SJCRH30 (cell line): ENCODE measurements around the gene RNASE13. TPM values are rescaled to one million over a fixed set of nuclear protein-coding genes. Genes with fewer than 3 reads are reported as not detected.
"Not testable (repeated sequence)": the region's sequence is repeated elsewhere in the genome, so short reads cannot be mapped to it uniquely, and the experiment has no call there.

Experiments used
- DNase-seq, 2 experiments: peaks; one replicate each; pipeline ENCODE4 v3.0.0-alpha.2; 2015 to 2020
- H3K27ac ChIP-seq: fragments of 250-450 bp; sonication (Bioruptor Pico); 2 replicates; pipeline ENCODE4 v1.5.1; 2020; ENCODE audit warnings: mild to moderate bottlenecking, moderate library complexity
- H3K27me3 ChIP-seq: fragments of 250-450 bp; sonication (Bioruptor Pico); 2 replicates; pipeline ENCODE4 v1.5.1; 2020; ENCODE audit warnings: mild to moderate bottlenecking, moderate library complexity
- H3K36me3 ChIP-seq: fragments of 250-450 bp; sonication (Bioruptor Pico); 2 replicates; pipeline ENCODE4 v1.5.1; 2020; ENCODE audit warnings: mild to moderate bottlenecking, moderate library complexity
- H3K4me1 ChIP-seq: fragments of 250-450 bp; sonication (Bioruptor Pico); 2 replicates; pipeline ENCODE4 v1.5.1; 2020; ENCODE audit warnings: mild to moderate bottlenecking, moderate library complexity
- H3K4me3 ChIP-seq: fragments of 250-450 bp; sonication (Bioruptor Pico); 2 replicates; pipeline ENCODE4 v1.5.1; 2020; ENCODE audit warnings: mild to moderate bottlenecking, moderate library complexity
- H3K9me3 ChIP-seq: fragments of 250-450 bp; sonication (Bioruptor Pico); replicated peaks from 2 replicates; pipeline ENCODE4 v1.5.1; 2020; ENCODE audit warnings: mild to moderate bottlenecking, moderate library complexity
- total RNA-seq: library from RNA; depleted of rRNA; stranded (reverse); fragments of >200 nt; shearing (Covaris generic); gene quantifications from 2 replicates; pipeline ENCODE4 v1.2.3, GENCODE V29; 2014

The RNASE13 gene
- total RNA-seq, 1 experiment from 2014 or later, result not detected

GRCh38 chr14:21040941-21041340 is 6.3 kb upstream of the RNASE13 start:
- H3K27me3 ChIP-seq, H3K27ac ChIP-seq, H3K36me3 ChIP-seq, H3K4me3 ChIP-seq, H3K9me3 ChIP-seq, DNase-seq: not testable (repeated sequence)
- peaks cover 31% of the 10 kb centered on the region for H3K4me1 ChIP-seq

DNA sequence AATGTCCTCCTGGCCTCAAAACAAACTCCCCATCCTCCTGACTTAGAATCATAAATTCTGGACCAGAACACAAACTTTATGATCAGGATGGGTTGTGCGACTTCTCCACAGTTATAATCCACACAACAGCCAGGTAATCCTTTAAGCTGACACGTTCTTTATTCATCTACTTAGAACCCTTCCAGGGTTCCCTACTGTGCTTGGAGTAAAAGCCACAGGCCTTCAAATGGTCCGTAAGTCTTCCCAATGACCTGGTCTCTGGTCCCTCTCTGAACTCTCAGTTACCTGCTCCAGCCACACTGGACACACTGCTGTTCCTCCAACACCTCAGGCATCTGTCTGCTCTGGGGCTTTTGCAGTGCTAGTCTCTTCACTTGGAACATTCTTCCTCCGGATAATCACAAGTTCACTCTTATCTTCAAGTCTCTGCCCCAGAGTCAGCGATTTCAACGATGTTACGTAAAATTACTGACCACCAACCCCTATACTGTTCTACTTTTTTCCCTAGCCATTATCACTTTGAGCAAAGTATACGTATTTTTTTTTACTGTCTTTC is 5.8 kb upstream of the RNASE13 start:
- Histone ChIP-seq H3K4me1 (peaks cover 31% of the 10 kb centered on the region), H3K9me3 (no peaks in the 10 kb centered on the region), H3K36me3 (no peaks in the 10 kb centered on the region), H3K27me3 (no peaks in the 10 kb centered on the region), H3K27ac (no peak overlapping the region), H3K4me3 (no peak overlapping the region)
- no peak for DNase-seq

- peak overlapping the region; percentile 67 for H3K27ac ChIP-seq
- no peaks in the 10 kb centered on the region for H3K27me3 ChIP-seq
- no peaks in the 10 kb centered on the region for H3K36me3 ChIP-seq
- DNase-seq, result peak; percentile 80 to 91
- no peaks in the 10 kb centered on the region for H3K9me3 ChIP-seq
- H3K4me1 ChIP-seq, result peaks cover 31% of the 10 kb centered on the region
- H3K4me3 ChIP-seq, result peak overlapping the region; percentile 22
These were observed 5.2 kb upstream of the RNASE13 start for GRCh38 chr14:21039585-21040369.

GRCh38 chr14:21038441-21039422 is 4.1 kb upstream of the RNASE13 start:
- H3K27me3 ChIP-seq, result no peaks in the 10 kb centered on the region
- H3K36me3 ChIP-seq, result no peaks in the 10 kb centered on the region
- H3K4me1 ChIP-seq, result peaks cover 23% of the 10 kb centered on the region
- DNase-seq, result peak; percentile 94 to 96
- peak overlapping the region; percentile 67 for H3K27ac ChIP-seq
- peak overlapping the region; percentile 22 for H3K4me3 ChIP-seq
- H3K9me3 ChIP-seq, result no peaks in the 10 kb centered on the region

- no peaks in the 10 kb centered on the region for H3K36me3 ChIP-seq
- H3K27me3 ChIP-seq, result peaks cover 5% of the 10 kb centered on the region; the same call in 1 of the 2 replicates
- no peak for DNase-seq
- H3K27ac ChIP-seq, result no peak overlapping the region
- no peak overlapping the region for H3K4me3 ChIP-seq
- H3K4me1 ChIP-seq, result peaks cover 20% of the 10 kb centered on the region
- no peaks in the 10 kb centered on the region for H3K9me3 ChIP-seq
These were observed 2.5 kb upstream of the RNASE13 start for GRCh38 chr14:21037156-21037555.

GRCh38 chr14:21036751-21037150 is 2.1 kb upstream of the RNASE13 start:
- H3K4me1 ChIP-seq, result peaks cover 20% of the 10 kb centered on the region
- no peak for DNase-seq

DNA sequence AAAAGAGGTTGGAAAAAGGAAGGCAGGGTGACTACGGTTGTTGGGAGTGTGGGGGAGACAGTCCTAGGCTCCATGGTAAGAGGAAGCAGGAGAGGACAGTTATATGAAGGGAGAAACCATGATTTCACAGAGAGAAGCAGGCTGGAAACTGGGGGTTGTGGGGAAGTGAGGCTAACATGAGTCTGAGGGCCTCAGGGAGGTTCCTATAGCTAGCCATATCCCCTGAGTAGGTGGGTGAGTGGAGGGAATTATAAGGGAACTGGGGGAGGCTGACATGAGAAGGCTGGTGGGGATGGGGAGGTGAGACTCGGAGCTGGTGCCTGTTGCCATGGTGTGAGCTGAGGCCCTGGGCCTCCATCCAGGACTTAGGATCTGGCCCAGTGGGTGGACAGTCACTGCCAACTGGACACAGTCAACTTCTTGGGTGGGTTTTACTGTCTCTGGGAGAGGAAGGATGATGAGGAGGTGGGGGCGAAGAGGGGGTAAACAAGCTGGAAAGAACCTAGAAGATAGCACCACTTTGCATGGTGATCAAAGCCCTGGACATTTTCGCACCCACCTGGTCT is 1.4 kb downstream of the RNASE13 start:
- Histone ChIP-seq H3K27me3 (peaks cover 13% of the 10 kb centered on the region; the same call in 1 of the 2 replicates), H3K9me3 (no peaks in the 10 kb centered on the region), H3K36me3 (no peaks in the 10 kb centered on the region), H3K4me3 (no peak overlapping the region), H3K4me1 (peaks cover 3% of the 10 kb centered on the region; the same call in 1 of the 2 replicates), H3K27ac (no peak overlapping the region)
- no peak for DNase-seq

More at GRCh38 chr14:21036751-21037150, 2.1 kb upstream of the RNASE13 start:
- Histone ChIP-seq H3K4me3 (no peak overlapping the region), H3K27me3 (peaks cover 5% of the 10 kb centered on the region; the same call in 1 of the 2 replicates), H3K27ac (no peak overlapping the region), H3K36me3 (no peaks in the 10 kb centered on the region), H3K9me3 (no peaks in the 10 kb centered on the region)

DNA sequence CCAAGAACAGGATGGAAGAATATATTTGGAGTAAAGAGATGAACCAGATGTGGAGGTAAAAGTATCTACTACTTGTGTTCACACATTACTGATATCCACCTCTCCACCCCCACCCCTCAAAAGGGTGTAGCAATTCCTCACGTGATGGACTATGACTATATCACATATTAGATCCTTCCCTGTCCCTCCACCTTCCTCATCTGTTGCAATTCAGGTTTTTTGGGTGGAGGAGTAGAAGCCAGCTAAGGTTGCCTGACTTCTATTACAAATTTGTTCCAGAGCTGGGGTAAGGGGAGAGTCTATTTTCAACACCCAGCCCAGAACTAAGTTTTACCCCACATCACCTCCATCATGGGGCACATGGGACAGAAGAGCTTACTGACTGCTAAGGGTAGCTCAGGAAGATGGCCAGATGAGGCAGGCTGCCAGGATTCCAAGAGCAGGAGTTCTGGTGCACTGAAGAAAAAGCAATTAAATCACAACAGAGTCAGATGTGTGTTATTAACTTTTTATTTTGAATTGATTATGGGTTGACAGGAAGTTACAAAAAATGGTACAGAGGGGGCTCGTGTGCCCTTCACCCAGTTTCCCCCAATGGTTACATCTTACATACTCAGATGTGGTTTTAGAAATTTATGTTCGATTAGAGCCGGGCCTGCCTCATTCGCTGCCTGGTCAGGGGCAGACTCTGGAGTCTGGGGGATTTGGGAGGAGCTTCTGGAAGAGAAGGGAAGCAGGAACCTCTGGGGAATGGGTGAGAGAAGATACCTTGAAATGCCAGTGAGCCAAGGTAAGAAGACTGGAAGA is 2.1 kb downstream of the RNASE13 start:
- Histone ChIP-seq H3K36me3 (no peaks in the 10 kb centered on the region), H3K4me3 (no peak overlapping the region), H3K9me3 (no peaks in the 10 kb centered on the region), H3K27ac (no peak overlapping the region), H3K27me3 (peaks cover 13% of the 10 kb centered on the region; the same call in 1 of the 2 replicates), H3K4me1 (no peaks in the 10 kb centered on the region)
- no peak for DNase-seq

GRCh38 chr14:21030531-21030930 is 4.1 kb downstream of the RNASE13 start:
- no peaks in the 10 kb centered on the region for H3K9me3 ChIP-seq
- no peaks in the 10 kb centered on the region for H3K4me1 ChIP-seq
- no peak overlapping the region for H3K27ac ChIP-seq
- no peak overlapping the region for H3K4me3 ChIP-seq
- H3K36me3 ChIP-seq, result no peaks in the 10 kb centered on the region
- H3K27me3 ChIP-seq, result peaks cover 13% of the 10 kb centered on the region; the same call in 1 of the 2 replicates
- DNase-seq, result no peak

GRCh38 chr14:21029917-21030316 is 4.7 kb downstream of the RNASE13 start, which contains the start of gene TPPP2:
Gene TPPP2, plus strand, starts transcription at chr14:21030217. Its CDS starts 365 bp downstream, at chr14:21030582.
- Histone ChIP-seq H3K4me1 (no peaks in the 10 kb centered on the region), H3K27ac (no peak within 1 kb of the TSS), H3K27me3 (peaks cover 17% of the 10 kb centered on the region), H3K9me3 (no peaks in the 10 kb centered on the region), H3K36me3 (no peaks in the 10 kb centered on the region), H3K4me3 (no peak within 1 kb of the TSS)
- DNase-seq, result no peak

- peaks cover 28% of the 10 kb centered on the region for H3K27me3 ChIP-seq
- no peak for DNase-seq
These were observed 7.7 kb downstream of the RNASE13 start for GRCh38 chr14:21026988-21027315.

GRCh38 chr14:21026274-21026987 is 8.2 kb downstream of the RNASE13 start:
- H3K9me3 ChIP-seq, result no peaks in the 10 kb centered on the region

More at GRCh38 chr14:21026988-21027315, 7.7 kb downstream of the RNASE13 start:
- Histone ChIP-seq H3K4me1 (no peaks in the 10 kb centered on the region), H3K27ac (no peak overlapping the region), H3K9me3 (no peaks in the 10 kb centered on the region), H3K4me3 (no peak overlapping the region), H3K36me3 (no peaks in the 10 kb centered on the region)

More at GRCh38 chr14:21026274-21026987, 8.2 kb downstream of the RNASE13 start:
- DNase-seq, result no peak
- Histone ChIP-seq H3K4me1 (no peaks in the 10 kb centered on the region), H3K27me3 (peaks cover 25% of the 10 kb centered on the region), H3K27ac (no peak overlapping the region), H3K36me3 (no peaks in the 10 kb centered on the region), H3K4me3 (no peak overlapping the region)
